Measurements from ENCODE around the gene CA10. TPM values are rescaled to one million over a fixed set of nuclear protein-coding genes. Genes with fewer than 3 reads are reported as not detected.

Gene CA10
- total and polyA plus RNA-seq, 9 of the 15 experiments (the other 6 are each of a cell fraction or from before 2014, with no cell fraction given): not detected

GRCh38 chr17:52096056-52096455 lies 62.5 kb downstream of the CA10 start:
- Histone ChIP-seq H3K4me1 (replicated peaks in 1 of 2; ENCODE audit: control insufficient read depth in 2 of 2, insufficient read depth in 2 of 2, low read length in 2 of 2) (no peaks in the 10 kb centered on the region), H3K36me3 (ENCODE audit: control insufficient read depth, insufficient read depth, low read length) (no peaks in the 10 kb centered on the region), H3K79me2 (ENCODE audit: control insufficient read depth, insufficient read depth, low read length) (no peaks in the 10 kb centered on the region), H2AFZ (ENCODE audit: low read depth, low read length) (no peak overlapping the region), H3K9ac (ENCODE audit: insufficient read depth in 1 of 2, low read depth in 2 of 2, low read length in 2 of 2) (no peak overlapping the region), H3K9me3 (replicated peaks; ENCODE audit: control insufficient read depth, insufficient read depth, low read depth, low read length) (no peaks in the 10 kb centered on the region), H3K27me3 (ENCODE audit: control insufficient read depth in 2 of 2, insufficient read depth in 2 of 2, low read length in 2 of 2) (no peaks in the 10 kb centered on the region), H3K9me1 (ENCODE audit: control insufficient read depth, insufficient read depth, low read length) (no peaks in the 10 kb centered on the region), H4K20me1 (replicated peaks; ENCODE audit: control insufficient read depth, insufficient read depth, low read length) (no peaks in the 10 kb centered on the region), H3K27ac (ENCODE audit: extremely low read depth, low read depth, low read length) (no peak overlapping the region), H3K4me2 (ENCODE audit: insufficient read depth, low read length) (no peak overlapping the region), H3K4me3 (no peak overlapping the region)
- no TSS peak for BruUV-seq (replicated peaks)
- FAIRE-seq (no peak), DNase-seq (ENCODE audit: extremely low read depth in 1 of 4, low spot score in 3 of 4) (no peak), ATAC-seq (no peak)
- in situ Hi-C loops (cut with MboI) (no loop called here), intact Hi-C loops (cut with micrococcal nuclease) (no loop called here)
- POLR2A ChIA-PET: no interaction called here
- CTCF ChIA-PET (ENCODE audit: low intra/inter-chr PET ratio): no interaction called here
- TF ChIP-seq SMARCB1 (IDR thresholded peaks at IDR 0.05; ENCODE audit: insufficient read length, low read depth) (no peak), KDM1A (IDR thresholded peaks at IDR 0.05) (no peak), BRF2 (IDR thresholded peaks at IDR 0.05; ENCODE audit: borderline replicate concordance, insufficient read depth, insufficient read length) (no peak), THRA (IDR thresholded peaks at IDR 0.05) (no peak), SMARCA4 (IDR thresholded peaks at IDR 0.05) (no peak), SIRT6 (IDR thresholded peaks at IDR 0.05; ENCODE audit: low read depth, low read length) (no peak), SRSF9 (IDR thresholded peaks at IDR 0.05; ENCODE audit: borderline replicate concordance, low read depth, low read length) (no peak), EWSR1 (IDR thresholded peaks at IDR 0.05; ENCODE audit: borderline replicate concordance, low read depth, partially characterized antibody) (no peak), ELK1 (CRISPR knock-in tag; IDR thresholded peaks at IDR 0.05) (no peak), MAFK (IDR thresholded peaks at IDR 0.05; ENCODE audit: low read length) (no peak), ATF7 (IDR thresholded peaks at IDR 0.05) (no peak), SNIP1 (IDR thresholded peaks at IDR 0.05; ENCODE audit: low read depth) (no peak), NFE2 (IDR thresholded peaks at IDR 0.05; ENCODE audit: low read depth) (no peak), TBP (optimal IDR thresholded peaks at IDR 0.05; ENCODE audit: low read depth, low read length) (no peak), ATF6 (CRISPR knock-in tag; IDR thresholded peaks at IDR 0.05) (no peak), BCLAF1 (IDR thresholded peaks at IDR 0.05; ENCODE audit: borderline replicate concordance in 1 of 2, control insufficient read depth in 1 of 2, low read depth in 2 of 2, low read length in 1 of 2) (no peak)

Data from K562 (cell line).